Caco-2 (cell line): ENCODE results near the gene CCDC158. TPM values are rescaled to one million over a fixed set of nuclear protein-coding genes. Genes with fewer than 3 reads are reported as not detected.
"Not testable (repeated sequence)": the region's sequence is repeated elsewhere in the genome, so short reads cannot be mapped to it uniquely, and the experiment has no call there.

Experiments
- BruUV-seq: library from RNA; stranded (reverse); fragments of 400-500 nt; replicated peaks from 2 replicates; lab custom pipeline; 2021; lab: Mats Ljungman, UMichigan
- CTCF ChIA-PET: fragments of 300-600 bp; sonication (Branson Sonifier 250); formaldehyde crosslinking; loops from one replicate; lab custom pipeline; 2022; ENCODE audit warnings: antibody characterized with exemption; lab: Charles Lee
- POLR2A ChIA-PET: fragments of 300-600 bp; sonication (Branson Sonifier 250); formaldehyde crosslinking; loops from one replicate; lab custom pipeline; 2022; ENCODE audit warnings: antibody characterized with exemption; lab: Charles Lee
- DNase-seq, 2 experiments: peaks; one replicate each; pipeline versions ENCODE4 v3.0.0 to v3.0.0-alpha.2; 2020 to 2022
- H3K27me3 ChIP-seq: replicated peaks from 2 replicates; pipeline ENCODE4 v1.6.0; 2011; ENCODE audit warnings: low read length; ENCODE audit not compliant: control insufficient read depth, insufficient read depth
- H3K36me3 ChIP-seq: 2 replicates; pipeline ENCODE4 v1.5.1; 2011; ENCODE audit warnings: low read length; ENCODE audit not compliant: control insufficient read depth, insufficient read depth
- H3K4me1 ChIP-seq: fragments of 250-450 bp; sonication (Bioruptor Pico); 2 replicates; pipeline ENCODE4 v1.5.1; 2020; ENCODE audit warnings: mild to moderate bottlenecking
- H3K4me3 ChIP-seq: 2 replicates; pipeline ENCODE4 v1.5.1; 2011; ENCODE audit warnings: low read depth, mild to moderate bottlenecking, control low read depth, low read length
- H3K9me3 ChIP-seq: fragments of 250-450 bp; sonication (Bioruptor Pico); 2 replicates; pipeline ENCODE4 v1.5.1; 2020; ENCODE audit warnings: mild to moderate bottlenecking, moderate library complexity
- H3K27ac Mint-ChIP-seq: one replicate; pipeline ENCODE4 v1.8.0; 2022; ENCODE audit warnings: mixed read lengths; ENCODE audit not compliant: unreplicated experiment
- H3K27me3 Mint-ChIP-seq: one replicate; pipeline ENCODE4 v1.8.0; 2022; ENCODE audit warnings: mixed read lengths; ENCODE audit not compliant: insufficient read depth, unreplicated experiment
- H3K36me3 Mint-ChIP-seq: one replicate; pipeline ENCODE4 v1.8.0; 2022; ENCODE audit warnings: mild to moderate bottlenecking, mixed read lengths; ENCODE audit not compliant: insufficient read depth, unreplicated experiment
- H3K4me1 Mint-ChIP-seq: one replicate; pipeline ENCODE4 v1.8.0; 2022; ENCODE audit warnings: low read depth, mixed read lengths; ENCODE audit not compliant: unreplicated experiment
- H3K4me3 Mint-ChIP-seq: one replicate; pipeline ENCODE4 v1.8.0; 2022; ENCODE audit warnings: mild to moderate bottlenecking, moderate library complexity, mixed read lengths; ENCODE audit not compliant: unreplicated experiment
- H3K9me3 Mint-ChIP-seq: one replicate; pipeline ENCODE4 v1.8.0; 2022; ENCODE audit warnings: mixed read lengths; ENCODE audit not compliant: unreplicated experiment
- intact Hi-C: fragments of 100-400 bp; cut with micrococcal nuclease; formaldehyde crosslinking; loops from one replicate; pipeline ENCODE4 v1.10.0; 2022; ENCODE audit not compliant: unreplicated experiment
- total RNA-seq: library from RNA; stranded (reverse); gene quantifications from 2 replicates; pipeline ENCODE4 v1.2.3, GENCODE V29; 2022
- TF ChIP-seq, protein P1 (sequence below), 2 experiments: fragments of 200-600 bp in 1 of 2; IDR thresholded peaks; 1 replicate in 1 of 2; 2 replicates in 1 of 2; pipeline versions ENCODE4 v1.5.1 to v1.8.0; 2011 to 2022; ENCODE audit warnings: antibody characterized with exemption in 1 of 2, control low read depth in 1 of 2, inconsistent platforms in 1 of 2, low read depth in 1 of 2, low read length in 1 of 2, mild to moderate bottlenecking in 1 of 2, moderate library complexity in 1 of 2; ENCODE audit not compliant: insufficient read depth in 1 of 2, severe bottlenecking in 1 of 2, unreplicated experiment in 1 of 2

Gene CCDC158
- total RNA-seq, 1 experiment from 2014 or later = 0.39 TPM

DNA sequence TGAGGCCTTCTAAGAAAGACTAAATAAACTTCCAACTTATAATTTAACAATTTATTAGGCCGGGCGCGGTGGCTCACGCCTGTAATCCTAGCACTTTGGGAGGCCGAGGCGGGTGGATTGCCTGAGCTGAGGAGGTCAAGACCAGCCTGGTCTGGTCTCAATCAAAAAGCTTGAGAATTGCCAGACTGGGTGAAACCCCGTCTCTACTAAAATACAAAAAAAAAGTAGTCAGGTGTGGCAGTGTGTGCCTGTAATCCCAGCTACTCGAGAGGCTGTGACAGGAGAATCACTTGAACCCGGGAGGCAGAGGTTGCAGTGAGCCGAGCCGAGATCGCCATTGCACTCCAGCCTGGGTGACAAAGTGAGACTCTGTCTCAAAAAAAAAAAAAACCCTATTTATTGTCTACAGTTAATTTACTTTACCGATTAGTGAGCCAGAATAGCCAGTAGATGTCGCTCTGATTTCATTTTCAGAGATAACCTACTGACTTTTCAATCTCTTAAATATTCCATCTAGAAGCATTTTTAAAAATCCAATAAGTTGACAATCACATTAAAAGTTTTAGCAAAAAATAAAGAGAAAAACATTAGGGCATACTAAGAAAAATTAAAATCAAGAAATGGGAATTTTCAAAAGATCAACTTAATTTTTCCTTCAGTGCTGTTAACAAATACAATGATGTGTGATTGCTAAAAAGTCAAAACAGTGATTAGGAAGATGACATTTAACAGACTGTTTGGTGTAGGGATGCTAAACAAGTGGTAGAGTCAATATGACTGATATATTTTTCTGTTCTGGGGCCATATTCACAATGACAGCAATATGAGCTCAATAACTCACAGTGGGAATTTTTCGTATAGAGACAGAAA is 9.8 kb upstream of the CCDC158 start:
- Mint-ChIP-seq H3K9me3 (no peaks in the 10 kb centered on the region), H3K36me3 (no peaks in the 10 kb centered on the region), H3K4me1 (no peaks in the 10 kb centered on the region), H3K27ac (no peak overlapping the region), H3K4me3 (peak overlapping the region; percentile 9), H3K27me3 (peaks cover 3% of the 10 kb centered on the region)
- Histone ChIP-seq H3K4me1 (no peaks in the 10 kb centered on the region), H3K9me3 (no peaks in the 10 kb centered on the region; the same call in 1 of the 2 replicates), H3K27me3 (no peaks in the 10 kb centered on the region), H3K4me3 (peak overlapping the region; percentile 17; the same call in 1 of the 2 replicates), H3K36me3 (no peaks in the 10 kb centered on the region)
- TF ChIP-seq, protein P1, sequence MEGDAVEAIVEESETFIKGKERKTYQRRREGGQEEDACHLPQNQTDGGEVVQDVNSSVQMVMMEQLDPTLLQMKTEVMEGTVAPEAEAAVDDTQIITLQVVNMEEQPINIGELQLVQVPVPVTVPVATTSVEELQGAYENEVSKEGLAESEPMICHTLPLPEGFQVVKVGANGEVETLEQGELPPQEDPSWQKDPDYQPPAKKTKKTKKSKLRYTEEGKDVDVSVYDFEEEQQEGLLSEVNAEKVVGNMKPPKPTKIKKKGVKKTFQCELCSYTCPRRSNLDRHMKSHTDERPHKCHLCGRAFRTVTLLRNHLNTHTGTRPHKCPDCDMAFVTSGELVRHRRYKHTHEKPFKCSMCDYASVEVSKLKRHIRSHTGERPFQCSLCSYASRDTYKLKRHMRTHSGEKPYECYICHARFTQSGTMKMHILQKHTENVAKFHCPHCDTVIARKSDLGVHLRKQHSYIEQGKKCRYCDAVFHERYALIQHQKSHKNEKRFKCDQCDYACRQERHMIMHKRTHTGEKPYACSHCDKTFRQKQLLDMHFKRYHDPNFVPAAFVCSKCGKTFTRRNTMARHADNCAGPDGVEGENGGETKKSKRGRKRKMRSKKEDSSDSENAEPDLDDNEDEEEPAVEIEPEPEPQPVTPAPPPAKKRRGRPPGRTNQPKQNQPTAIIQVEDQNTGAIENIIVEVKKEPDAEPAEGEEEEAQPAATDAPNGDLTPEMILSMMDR (IDR thresholded peaks at IDR 0.05; ENCODE audit: insufficient read depth in 1 of 2, low read depth in 1 of 2, low read length in 1 of 2, severe bottlenecking in 1 of 2, unreplicated experiment in 1 of 2) = peak; percentile 45 to 61
- CTCF ChIA-PET = interaction anchor here (0.7 to 2.1 kb wide), 3 partner anchors 68 to 251 kb away, joined by 3 to 20 read pairs (median 3); no protein-coding TSS in a partner anchor
- no TSS peak for BruUV-seq
- DNase-seq = peak in 1 of 2 experiments; percentile 44
- intact Hi-C loops = loop anchor here (1.0 to 5.0 kb wide), 2 partner anchors 75 to 317 kb away; no protein-coding TSS in a partner anchor
- POLR2A ChIA-PET = no interaction called here

DNA sequence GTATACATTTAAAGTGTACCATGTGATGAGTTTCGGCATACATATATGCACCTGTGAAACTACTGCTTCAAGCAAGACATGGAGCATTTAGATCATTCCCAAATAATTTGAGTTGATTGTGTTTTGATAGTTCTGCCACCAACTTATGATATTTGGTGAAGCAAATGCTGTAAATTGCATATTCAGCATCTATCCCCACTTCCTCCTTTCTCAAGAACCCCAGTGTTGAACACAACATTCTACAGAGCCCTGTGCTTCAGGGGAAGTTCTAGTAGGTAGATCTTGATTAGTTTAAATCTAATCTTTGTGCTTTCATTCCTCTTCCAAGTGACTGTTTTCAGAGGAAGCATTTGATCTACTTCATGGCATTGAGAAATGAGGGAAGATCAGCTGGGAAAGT is 8.7 kb upstream of the CCDC158 start:
- Histone ChIP-seq H3K27me3 (no peaks in the 10 kb centered on the region), H3K36me3 (no peaks in the 10 kb centered on the region), H3K4me1 (no peaks in the 10 kb centered on the region), H3K4me3 (no peak overlapping the region), H3K9me3 (no peaks in the 10 kb centered on the region; the same call in 1 of the 2 replicates)
- no TSS peak for BruUV-seq
- TF ChIP-seq, protein P1 (IDR thresholded peaks at IDR 0.05; ENCODE audit: insufficient read depth in 1 of 2, low read depth in 1 of 2, low read length in 1 of 2, severe bottlenecking in 1 of 2, unreplicated experiment in 1 of 2) = no peak
- H3K4me3 Mint-ChIP-seq = no peak overlapping the region
- no peaks in the 10 kb centered on the region for H3K36me3 Mint-ChIP-seq
- intact Hi-C loops = loop anchor here (1.0 to 5.0 kb wide), 2 partner anchors 76 to 318 kb away; no protein-coding TSS in a partner anchor
- no peaks in the 10 kb centered on the region for H3K9me3 Mint-ChIP-seq
- H3K27me3 Mint-ChIP-seq = peaks cover 3% of the 10 kb centered on the region
- POLR2A ChIA-PET = no interaction called here
- H3K27ac Mint-ChIP-seq = no peak overlapping the region
- CTCF ChIA-PET = no interaction called here
- H3K4me1 Mint-ChIP-seq = no peaks in the 10 kb centered on the region
- DNase-seq = no peak

DNA sequence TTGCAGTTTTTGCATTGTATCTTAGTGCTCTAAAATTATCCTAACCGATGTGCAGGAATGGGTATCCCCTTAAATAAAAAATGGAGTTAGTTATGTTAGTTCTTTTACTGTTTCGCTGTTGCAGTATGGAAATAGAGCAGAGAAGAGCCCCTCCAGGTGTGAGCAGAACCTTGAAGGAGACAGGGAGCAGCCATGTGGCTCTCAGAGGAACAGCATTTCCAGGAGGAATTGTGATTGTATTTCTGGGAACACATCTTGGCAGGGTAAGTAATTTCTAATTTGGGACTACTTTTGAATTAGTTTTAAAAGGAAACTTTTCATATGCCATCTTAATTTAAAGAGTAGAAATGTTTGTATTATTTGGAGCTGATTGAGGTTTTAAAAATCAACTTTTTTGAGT is 5.3 kb upstream of the CCDC158 start:
- intact Hi-C loops = loop anchor here (1.0 kb wide), 2 partner anchors 175 to 247 kb away; partner anchors contain the start of gene FAM47E

GRCh38 chr4:76423159-76423558 is 2.2 kb upstream of the CCDC158 start:
- POLR2A ChIA-PET, DNase-seq, H3K4me3 ChIP-seq, H3K4me1 ChIP-seq, H3K27ac Mint-ChIP-seq, intact Hi-C loops, H3K36me3 ChIP-seq, H3K9me3 Mint-ChIP-seq, CTCF ChIA-PET, H3K9me3 ChIP-seq, H3K4me3 Mint-ChIP-seq, H3K36me3 Mint-ChIP-seq, H3K27me3 ChIP-seq, H3K27me3 Mint-ChIP-seq, BruUV-seq: not testable (repeated sequence)
- H3K4me1 Mint-ChIP-seq = peaks cover 14% of the 10 kb centered on the region

More for the DNA sequence above, 5.3 kb upstream of the CCDC158 start:
- DNase-seq = peak in 1 of 2 experiments; percentile 35
- no peak overlapping the region for H3K4me3 Mint-ChIP-seq
- H3K27me3 Mint-ChIP-seq = no peaks in the 10 kb centered on the region
- H3K4me1 Mint-ChIP-seq = peaks cover 7% of the 10 kb centered on the region
- no peaks in the 10 kb centered on the region for H3K9me3 Mint-ChIP-seq
- POLR2A ChIA-PET = no interaction called here
- BruUV-seq = no TSS peak
- no peaks in the 10 kb centered on the region for H3K36me3 ChIP-seq
- CTCF ChIA-PET = no interaction called here
- no peaks in the 10 kb centered on the region for H3K36me3 Mint-ChIP-seq
- no peaks in the 10 kb centered on the region for H3K4me1 ChIP-seq
- no peaks in the 10 kb centered on the region for H3K9me3 ChIP-seq
- TF ChIP-seq, protein P1 (IDR thresholded peaks at IDR 0.05; ENCODE audit: insufficient read depth in 1 of 2, low read depth in 1 of 2, low read length in 1 of 2, severe bottlenecking in 1 of 2, unreplicated experiment in 1 of 2) = peak; percentile 25 to 36
- H3K27me3 ChIP-seq = no peaks in the 10 kb centered on the region
- H3K4me3 ChIP-seq = no peak overlapping the region
- no peak overlapping the region for H3K27ac Mint-ChIP-seq
